Stimulated activated CD8-positive, alpha-beta memory T cell treated with anti-CD3 and anti-CD28 coated beads, Interleukin-12 subunit alpha, Interleukin-12 subunit beta, amount 100 ng/mL, for 24 hours (primary cell): Measurements from ENCODE around the gene EXOC3L1.

ENCODE experiments used
- DNase-seq: peaks from one replicate; pipeline ENCODE4 v3.0.0-alpha.2; 2020; ENCODE audit errors: extremely low read depth

EXOC3L1 gene

GRCh38 chr16:67147437-67148140 is 42.3 kb downstream of the EXOC3L1 start:
- DNase-seq: no peak

- DNase-seq: no peak
These were observed 43.2 kb downstream of the EXOC3L1 start for GRCh38 chr16:67146523-67147357.

- DNase-seq: no peak
These were observed 44.2 kb downstream of the EXOC3L1 start for GRCh38 chr16:67145746-67146145.

- DNase-seq: no peak
These were observed 45.0 kb downstream of the EXOC3L1 start for GRCh38 chr16:67144943-67145342.

- DNase-seq: no peak
These were observed 47.6 kb downstream of the EXOC3L1 start for GRCh38 chr16:67142342-67142741.

- no peak for DNase-seq
These were observed 48.5 kb downstream of the EXOC3L1 start for GRCh38 chr16:67141391-67141790.

GRCh38 chr16:67137605-67138004 is 52.3 kb downstream of the EXOC3L1 start:
- DNase-seq: no peak
